Neural cell (in vitro differentiated cells): Measurements from ENCODE around the gene SPP1.

ENCODE experiments used
- CTCF ChIP-seq: fragments of 450-650 bp; IDR thresholded peaks from 2 replicates; pipeline ENCODE4 v1.5.1; 2014; ENCODE audit warnings: antibody characterized with exemption, mild to moderate bottlenecking, moderate library complexity; ENCODE audit not compliant: poor library complexity, severe bottlenecking
- EP300 ChIP-seq: fragments of 450-650 bp; conservative IDR thresholded peaks from 2 replicates; pipeline ENCODE4 v1.6.1; 2014; ENCODE audit warnings: antibody characterized with exemption, mild to moderate bottlenecking, moderate library complexity; ENCODE audit not compliant: poor library complexity, severe bottlenecking
- EZH2 ChIP-seq: fragments of 200-600, 300-800 bp; shearing (Covaris generic), sonication (generic); IDR thresholded peaks from 2 replicates; pipeline ENCODE4 v1.6.1; 2014; ENCODE audit warnings: antibody characterized with exemption, low read length, borderline replicate concordance, mild to moderate bottlenecking; ENCODE audit not compliant: insufficient read depth, poor library complexity, severe bottlenecking
- POLR2AphosphoS5 ChIP-seq: IDR thresholded peaks from 2 replicates; pipeline ENCODE4 v1.6.1; 2012
- RAD21 ChIP-seq: fragments of 450-650 bp; conservative IDR thresholded peaks from 2 replicates; pipeline ENCODE4 v1.6.1; 2014; ENCODE audit warnings: antibody characterized with exemption, mild to moderate bottlenecking, moderate library complexity
- SMC3 ChIP-seq: fragments of 450-650 bp; conservative IDR thresholded peaks from 2 replicates; pipeline ENCODE4 v1.6.1; 2014; ENCODE audit warnings: antibody characterized with exemption, mild to moderate bottlenecking, moderate library complexity; ENCODE audit not compliant: poor library complexity
- TAF1 ChIP-seq: IDR thresholded peaks from 2 replicates; pipeline ENCODE4 v1.6.1; 2012; ENCODE audit warnings: low read depth

GRCh38 chr4:87944967-87945366, 30.5 kb upstream of the SPP1 start:
- TF ChIP-seq CTCF (no peak), POLR2AphosphoS5 (no peak), SMC3 (no peak), EZH2 (no peak), EP300 (no peak), TAF1 (no peak), RAD21 (no peak)
